C4-2B (cell line): ENCODE measurements around the gene RIN1.
"Not testable (repeated sequence)": the region's sequence is repeated elsewhere in the genome, so short reads cannot be mapped to it uniquely, and the experiment has no call there.

Experiments
- H3K27ac ChIP-seq: fragments of 450-650 bp; 2 replicates; pipeline ENCODE4 v1.5.1; 2017
- CTCF ChIP-seq: fragments of 450-650 bp; conservative IDR thresholded peaks from 2 replicates; pipeline ENCODE4 v1.5.1; 2017; ENCODE audit warnings: mild to moderate bottlenecking
- ZFX ChIP-seq: fragments of 450-650 bp; IDR thresholded peaks from 2 replicates; pipeline ENCODE4 v1.6.1; 2017

Gene RIN1

GRCh38 chr11:66336234-66337102, at the start of gene RIN1:
RIN1 (minus strand) TSS chr11:66336434; CDS start chr11:66336402, 32 bp downstream.
- TF ChIP-seq ZFX (no peak), CTCF (no peak; the same call in 1 of the 2 replicates)
- no peak within 1 kb of the TSS for H3K27ac ChIP-seq

- H3K27ac ChIP-seq, result not testable (repeated sequence)
Observed at GRCh38 chr11:66384316-66384715, 48.1 kb upstream of the RIN1 start.

- not testable (repeated sequence) for H3K27ac ChIP-seq
Observed at GRCh38 chr11:66380264-66380663, 44.0 kb upstream of the RIN1 start.

- H3K27ac ChIP-seq, result peak overlapping the region; percentile 28; the same call in 1 of the 2 replicates
Observed at GRCh38 chr11:66373690-66374287, 37.6 kb upstream of the RIN1 start.

- TF ChIP-seq CTCF (no peak), ZFX (no peak)
- peak overlapping the region; percentile 28; the same call in 1 of the 2 replicates for H3K27ac ChIP-seq
Observed at GRCh38 chr11:66373265-66373664, 37.0 kb upstream of the RIN1 start.

GRCh38 chr11:66371627-66372415, 35.6 kb upstream of the RIN1 start, which contains the start of gene SLC29A2:
SLC29A2 (minus strand) TSS chr11:66371760; CDS start chr11:66371591, 169 bp downstream.
- H3K27ac ChIP-seq, result peak within 1 kb of the TSS; percentile 97

GRCh38 chr11:66369073-66369894, 33.0 kb upstream of the RIN1 start:
- TF ChIP-seq CTCF (no peak), ZFX (no peak)
- peak overlapping the region; percentile 97 for H3K27ac ChIP-seq

More at GRCh38 chr11:66371627-66372415, 35.6 kb upstream of the RIN1 start, which contains the start of gene SLC29A2:
- 0 out of 2 replicates have a peak, but pooled peaks have one; percentile 42 for TF ChIP-seq ZFX
- TF ChIP-seq CTCF, result no peak

GRCh38 chr11:66368484-66368883, 32.2 kb upstream of the RIN1 start:
- H3K27ac ChIP-seq, result no peak overlapping the region
- TF ChIP-seq CTCF, result no peak
- TF ChIP-seq ZFX, result no peak
